ENCODE data around the gene GDF7.

GDF7 gene

DNA sequence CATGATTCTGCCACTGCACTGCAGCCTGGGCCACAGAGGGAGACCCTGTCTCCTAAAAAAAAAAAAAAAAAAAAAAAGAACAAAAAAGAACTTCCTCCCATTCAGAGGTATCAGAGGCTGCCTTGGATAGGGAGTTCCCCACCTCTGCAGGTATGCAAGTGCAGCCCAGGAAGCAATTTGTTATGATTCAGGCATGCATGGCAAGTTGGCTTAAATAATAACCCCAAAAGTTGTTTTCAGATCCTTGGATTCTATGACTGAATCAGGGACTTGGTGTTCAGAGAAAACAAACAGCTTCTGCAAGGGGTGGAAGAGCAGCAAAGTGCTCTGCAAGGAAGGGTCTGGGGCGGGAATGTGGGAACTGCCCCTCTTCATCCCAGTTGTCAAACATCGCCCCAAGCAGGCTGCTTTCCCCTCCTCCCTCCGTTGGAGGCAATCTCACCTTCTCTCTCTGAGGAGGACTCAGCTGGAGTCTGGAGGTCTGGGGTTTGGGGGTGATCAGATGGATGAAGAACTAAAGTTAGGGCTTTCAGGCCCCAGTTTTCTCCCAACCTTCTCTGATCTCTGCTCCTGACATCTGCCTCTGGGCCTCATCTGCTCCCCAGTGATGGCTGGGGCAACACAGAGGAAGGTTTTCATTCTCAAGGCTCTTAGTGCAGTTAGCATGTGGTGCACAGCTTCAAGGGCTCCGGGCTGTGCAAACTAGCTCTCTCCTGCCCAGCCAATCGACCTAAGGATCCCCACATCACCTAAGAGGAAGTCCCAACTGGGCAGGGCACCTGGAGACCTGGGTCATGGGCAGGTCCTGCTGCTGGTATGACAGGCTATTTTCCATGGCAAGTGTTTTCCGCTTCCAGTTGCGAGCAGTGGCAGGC lies 3.5 kb upstream of the GDF7 start:
- no peak for DNase-seq

DNA sequence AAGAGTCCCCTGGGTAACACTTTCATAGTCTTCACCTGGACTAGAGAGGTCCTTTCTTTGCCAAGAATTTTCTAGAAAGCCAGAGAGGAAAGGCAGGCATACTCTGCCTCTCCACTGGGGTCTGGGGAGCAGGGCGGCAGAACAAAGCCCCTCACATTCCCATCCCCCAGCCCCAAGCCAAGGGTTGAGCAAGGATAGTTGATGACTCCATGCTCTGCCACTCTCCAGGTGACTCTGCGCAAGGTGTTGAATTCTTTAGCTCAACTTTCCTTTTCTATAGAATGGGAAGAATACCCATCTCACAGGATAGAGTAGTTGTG lies 2.9 kb upstream of the GDF7 start:
- no peak for DNase-seq

DNA sequence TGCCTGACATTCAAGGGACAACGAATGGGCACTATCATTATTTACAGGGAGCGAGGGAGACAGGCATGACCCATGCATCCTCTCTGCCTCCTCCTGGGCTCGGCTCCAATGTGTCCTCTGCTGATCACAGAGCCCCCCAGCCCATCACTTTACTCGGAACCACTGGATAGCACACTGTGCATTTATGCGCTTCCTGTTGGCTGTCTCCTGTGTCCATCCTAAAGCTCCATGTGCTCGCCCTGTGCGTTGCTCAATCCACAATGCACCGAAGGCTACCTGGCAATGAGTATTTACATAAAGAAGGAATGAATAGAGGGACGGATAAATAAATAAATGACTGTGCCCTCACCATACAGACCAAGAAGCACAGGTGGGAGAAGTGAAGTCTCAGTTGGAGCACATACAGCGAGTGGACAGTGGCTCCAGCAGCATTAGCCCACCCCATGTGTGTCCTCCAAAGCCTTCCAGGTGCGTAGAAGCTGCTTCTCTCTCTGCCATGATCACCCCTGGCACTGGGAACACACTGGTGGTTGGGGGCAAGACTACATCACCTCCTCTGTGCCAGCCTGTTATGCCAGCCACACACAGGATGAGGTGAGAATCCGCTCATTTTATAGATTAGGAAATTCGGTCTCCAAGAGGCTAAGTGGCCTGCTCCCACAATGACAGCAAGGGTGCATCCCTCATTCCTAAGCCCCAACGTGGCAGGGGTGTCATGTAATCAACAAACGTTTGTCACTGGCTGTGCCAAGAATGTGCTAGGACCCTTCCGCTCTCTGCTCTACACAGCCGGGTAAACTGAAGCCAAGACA lies 2.3 kb upstream of the GDF7 start:
- no peak for DNase-seq

DNA sequence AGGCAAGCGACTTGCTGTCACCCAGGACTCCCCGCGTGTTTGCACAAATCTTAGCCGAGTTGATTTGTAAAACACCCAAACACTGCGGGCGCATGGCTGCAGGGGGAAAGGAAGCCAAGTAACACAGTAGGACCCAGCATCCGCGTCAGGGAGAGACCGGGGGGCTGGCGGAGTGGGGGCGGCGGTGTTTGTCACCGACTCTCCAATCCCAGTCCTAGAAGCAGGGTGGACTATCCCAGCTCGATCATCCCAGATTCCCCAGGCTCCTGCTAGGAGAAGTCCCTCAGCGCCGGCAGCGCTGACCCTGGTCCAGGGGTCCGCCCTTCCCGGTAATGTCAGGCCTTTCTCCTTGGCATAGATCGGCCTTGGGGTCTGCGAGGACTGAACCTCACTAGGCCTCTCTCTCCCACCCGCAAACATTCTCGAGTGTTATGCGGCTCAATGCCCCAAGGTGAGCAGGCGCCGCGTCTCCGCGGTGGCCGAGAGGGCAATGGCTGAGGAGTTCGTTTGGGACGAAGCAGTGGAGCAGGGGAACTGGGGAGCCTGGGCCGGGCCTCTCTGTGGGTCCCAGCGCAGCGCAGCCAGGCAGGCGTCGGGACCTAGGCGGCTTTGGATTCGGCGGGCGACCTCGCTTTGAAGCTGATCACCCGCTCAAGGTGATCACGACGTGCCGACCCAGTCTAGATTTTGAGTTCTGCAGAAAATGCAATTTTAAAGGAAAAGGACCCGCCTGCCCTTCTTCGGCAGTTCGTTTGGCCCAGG lies 1.5 kb upstream of the GDF7 start:
- no peak for DNase-seq

DNA sequence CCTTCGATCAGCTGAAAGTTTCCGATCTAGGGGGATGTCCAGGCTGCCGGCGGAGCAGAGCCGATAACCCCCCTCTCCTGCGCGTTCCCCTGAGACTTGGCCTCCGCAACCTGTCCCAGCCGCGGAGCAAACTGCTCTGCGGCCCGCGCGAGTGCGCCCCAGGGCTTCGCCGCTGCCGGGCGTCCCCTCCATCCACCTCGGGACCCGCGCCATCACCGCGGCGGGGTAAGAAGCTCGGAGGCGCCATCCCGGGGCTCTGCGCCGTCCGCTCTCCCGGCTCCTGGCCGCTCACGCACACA lies 990 bp upstream of the GDF7 start:
- no peak for DNase-seq

DNA sequence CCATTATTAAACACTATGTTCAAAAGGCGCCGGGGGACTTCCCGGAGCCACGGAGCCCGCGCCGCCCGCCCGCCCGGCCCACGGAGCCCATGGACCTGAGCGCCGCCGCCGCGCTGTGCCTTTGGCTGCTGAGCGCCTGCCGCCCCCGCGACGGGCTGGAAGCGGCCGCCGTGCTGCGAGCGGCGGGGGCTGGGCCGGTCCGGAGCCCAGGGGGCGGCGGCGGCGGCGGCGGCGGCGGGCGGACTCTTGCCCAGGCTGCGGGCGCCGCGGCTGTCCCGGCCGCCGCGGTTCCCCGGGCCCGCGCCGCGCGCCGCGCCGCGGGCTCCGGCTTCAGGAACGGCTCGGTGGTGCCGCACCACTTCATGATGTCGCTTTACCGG lies 197 bp downstream of the GDF7 start:
- DNase-seq = no peak

DNA sequence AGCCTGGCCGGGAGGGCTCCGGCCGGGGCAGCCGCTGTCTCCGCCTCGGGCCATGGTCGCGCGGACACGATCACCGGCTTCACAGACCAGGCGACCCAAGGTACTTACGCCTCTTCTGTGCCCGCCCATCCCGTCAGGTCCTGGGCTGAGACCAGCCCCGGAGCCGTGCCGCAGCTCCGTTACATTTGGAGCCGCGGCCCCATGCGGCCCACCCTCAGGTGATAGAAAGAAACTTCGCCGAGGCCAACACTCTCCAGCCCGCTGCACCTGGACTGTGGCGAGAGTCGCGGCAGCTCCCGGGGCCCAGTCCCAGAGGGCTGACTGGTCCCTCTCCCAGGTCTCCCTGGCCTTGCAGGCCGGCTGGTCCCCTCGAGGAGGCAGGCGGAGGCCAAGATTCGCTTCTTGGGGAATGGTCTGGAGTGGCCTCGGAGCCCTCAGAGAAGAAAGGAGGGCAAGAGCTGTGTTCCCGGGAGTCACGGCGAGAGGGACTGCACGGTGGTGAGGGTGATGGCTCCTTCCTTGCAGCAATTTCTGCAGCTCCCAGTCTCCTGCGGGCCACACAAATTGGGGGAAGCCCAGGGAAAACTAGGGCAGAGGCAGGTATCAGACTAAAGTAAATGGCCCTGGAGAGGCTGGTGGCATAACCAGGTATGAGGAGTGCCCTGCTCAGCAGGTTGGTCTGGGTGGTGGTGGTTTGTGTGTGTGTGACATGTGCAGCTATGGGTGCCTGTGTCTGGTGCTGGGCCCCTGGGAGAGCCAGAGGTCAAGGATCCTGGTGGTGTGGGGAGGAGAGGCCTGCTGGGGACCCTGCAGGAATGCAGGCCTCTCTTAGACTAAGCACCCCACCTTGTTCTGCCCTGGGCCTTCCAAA lies 822 bp downstream of the GDF7 start:
- DNase-seq = no peak

DNA sequence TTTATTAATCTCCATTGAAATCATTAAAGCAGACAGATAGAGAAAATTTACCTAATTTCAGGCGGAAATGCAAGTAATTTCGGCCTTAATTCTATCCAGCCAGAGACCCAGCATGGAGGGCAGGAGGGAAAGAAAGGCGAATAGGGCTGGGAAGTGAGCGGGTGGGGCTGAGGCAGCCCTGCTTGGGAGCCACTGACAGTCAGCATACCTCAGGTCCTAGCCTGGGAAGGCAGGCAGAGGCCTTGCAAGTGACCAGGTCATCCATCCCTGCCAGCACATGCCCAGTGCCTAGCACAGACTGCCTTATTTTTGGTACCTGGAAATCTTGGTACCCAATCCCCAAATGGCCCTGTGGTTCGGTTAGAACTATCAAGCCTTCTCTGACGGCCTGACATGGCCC lies 1.5 kb downstream of the GDF7 start:
- no peak for DNase-seq

DNA sequence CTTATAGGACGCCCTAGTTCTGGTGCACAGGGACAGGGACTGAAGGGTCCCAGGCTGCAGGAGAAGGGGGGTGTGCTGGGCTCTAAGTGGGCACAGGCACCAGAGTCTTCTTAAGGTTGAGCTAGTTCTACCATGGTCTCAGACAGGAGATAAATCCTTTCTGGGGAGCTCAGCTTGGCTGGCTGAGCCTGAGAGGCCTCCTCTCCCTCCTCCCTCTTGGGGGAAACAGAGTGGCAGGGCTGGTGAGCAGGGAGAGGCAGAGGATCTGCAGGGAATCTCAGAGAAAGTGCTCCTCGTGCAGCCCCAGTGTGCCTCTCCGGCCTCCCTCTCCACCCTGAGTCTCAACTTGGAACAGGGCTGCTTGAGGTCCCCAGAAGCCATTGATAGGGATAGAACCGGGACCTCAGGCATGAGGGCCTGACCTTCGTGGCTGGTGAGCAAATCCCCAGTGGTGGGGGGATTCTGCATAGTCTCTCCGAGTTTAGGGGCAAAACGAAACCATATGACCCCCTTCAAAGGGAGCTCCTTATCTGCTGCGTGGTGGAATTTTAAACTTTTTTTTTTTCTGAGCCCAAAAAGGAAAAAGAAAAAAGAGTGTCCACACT lies 2.0 kb downstream of the GDF7 start:
- no peak for DNase-seq

DNA sequence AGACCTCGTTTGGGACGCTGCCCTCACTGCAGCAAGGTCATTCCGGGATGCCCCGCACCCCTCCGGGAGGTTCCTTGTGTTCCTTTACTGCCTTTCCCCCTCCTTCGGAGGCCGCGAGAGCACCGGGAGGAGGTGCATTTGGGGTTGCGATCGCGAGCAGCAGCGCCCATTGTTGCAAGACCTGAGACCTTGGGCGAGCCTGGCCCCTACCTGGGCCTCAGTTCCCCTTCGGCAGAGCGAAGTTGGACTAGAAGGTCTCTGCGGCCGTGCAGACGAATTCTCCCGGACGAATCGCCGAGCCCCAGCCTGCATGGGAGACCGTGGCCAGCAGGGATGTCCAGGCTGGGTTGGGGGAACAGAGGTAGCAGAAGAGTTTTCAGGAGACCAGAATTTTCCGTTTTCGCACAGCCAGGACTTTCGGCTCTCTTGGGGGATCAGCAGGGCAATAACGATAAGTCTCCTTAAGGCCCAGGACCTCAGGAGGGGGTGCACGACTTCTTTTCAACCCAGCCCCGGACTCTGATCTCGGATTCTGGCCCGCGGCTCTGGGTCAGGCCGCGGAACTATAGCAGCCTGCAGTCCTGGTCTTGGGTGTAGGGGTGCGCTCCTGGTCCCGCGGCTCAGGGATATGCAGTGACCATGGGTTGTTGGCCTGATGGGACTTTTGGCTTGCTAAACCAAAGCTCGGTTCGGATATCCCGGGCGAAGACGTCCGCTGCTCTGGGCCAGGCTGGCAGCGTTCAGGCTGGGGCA lies 2.8 kb downstream of the GDF7 start:
- DNase-seq = no peak

DNA sequence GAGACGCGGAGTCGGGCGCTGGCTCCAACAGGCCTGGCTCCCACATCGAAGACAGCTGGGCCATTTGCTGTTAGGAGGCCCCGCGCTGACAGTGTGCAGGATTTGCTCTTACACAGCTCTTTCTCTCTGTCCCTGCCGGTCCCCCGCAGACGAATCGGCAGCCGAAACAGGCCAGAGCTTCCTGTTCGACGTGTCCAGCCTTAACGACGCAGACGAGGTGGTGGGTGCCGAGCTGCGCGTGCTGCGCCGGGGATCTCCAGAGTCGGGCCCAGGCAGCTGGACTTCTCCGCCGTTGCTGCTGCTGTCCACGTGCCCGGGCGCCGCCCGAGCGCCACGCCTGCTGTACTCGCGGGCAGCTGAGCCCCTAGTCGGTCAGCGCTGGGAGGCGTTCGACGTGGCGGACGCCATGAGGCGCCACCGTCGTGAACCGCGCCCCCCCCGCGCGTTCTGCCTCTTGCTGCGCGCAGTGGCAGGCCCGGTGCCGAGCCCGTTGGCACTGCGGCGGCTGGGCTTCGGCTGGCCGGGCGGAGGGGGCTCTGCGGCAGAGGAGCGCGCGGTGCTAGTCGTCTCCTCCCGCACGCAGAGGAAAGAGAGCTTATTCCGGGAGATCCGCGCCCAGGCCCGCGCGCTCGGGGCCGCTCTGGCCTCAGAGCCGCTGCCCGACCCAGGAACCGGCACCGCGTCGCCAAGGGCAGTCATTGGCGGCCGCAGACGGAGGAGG lies 3.5 kb downstream of the GDF7 start:
- DNase-seq = no peak

DNA sequence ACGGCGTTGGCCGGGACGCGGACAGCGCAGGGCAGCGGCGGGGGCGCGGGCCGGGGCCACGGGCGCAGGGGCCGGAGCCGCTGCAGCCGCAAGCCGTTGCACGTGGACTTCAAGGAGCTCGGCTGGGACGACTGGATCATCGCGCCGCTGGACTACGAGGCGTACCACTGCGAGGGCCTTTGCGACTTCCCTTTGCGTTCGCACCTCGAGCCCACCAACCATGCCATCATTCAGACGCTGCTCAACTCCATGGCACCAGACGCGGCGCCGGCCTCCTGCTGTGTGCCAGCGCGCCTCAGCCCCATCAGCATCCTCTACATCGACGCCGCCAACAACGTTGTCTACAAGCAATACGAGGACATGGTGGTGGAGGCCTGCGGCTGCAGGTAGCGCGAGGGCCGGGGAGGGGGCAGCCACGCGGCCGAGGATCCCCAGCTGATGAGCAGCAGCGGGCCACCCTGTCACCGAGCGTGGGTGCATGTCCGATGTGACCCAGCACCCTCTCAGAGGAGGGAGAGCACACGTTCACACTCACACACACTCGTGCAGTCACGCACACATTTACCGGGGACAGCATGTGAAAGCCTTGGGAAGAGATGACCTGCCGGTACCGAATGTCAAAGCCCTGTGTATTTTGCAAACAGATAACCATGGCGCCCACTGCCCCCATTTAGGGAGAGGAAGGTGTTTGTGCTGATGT lies 4.2 kb downstream of the GDF7 start:
- DNase-seq = no peak

DNA sequence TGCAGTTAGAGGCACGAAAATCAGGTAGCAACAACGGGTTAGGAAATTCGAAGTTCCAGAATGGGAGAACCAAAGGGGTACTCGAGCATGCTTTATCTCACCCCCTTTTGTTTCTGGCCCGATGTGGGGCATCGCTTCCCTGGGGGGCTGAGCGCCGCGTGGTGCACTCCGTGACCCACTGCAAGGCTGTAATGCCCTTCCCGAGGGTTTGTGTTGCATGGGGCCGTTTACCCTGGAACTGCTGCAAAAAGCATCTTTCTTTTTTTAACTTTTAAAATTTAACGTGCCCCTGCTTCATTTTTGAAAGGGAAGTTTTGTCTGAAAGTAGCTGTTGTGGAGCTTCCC lies 4.8 kb downstream of the GDF7 start:
- DNase-seq = no peak

DNA sequence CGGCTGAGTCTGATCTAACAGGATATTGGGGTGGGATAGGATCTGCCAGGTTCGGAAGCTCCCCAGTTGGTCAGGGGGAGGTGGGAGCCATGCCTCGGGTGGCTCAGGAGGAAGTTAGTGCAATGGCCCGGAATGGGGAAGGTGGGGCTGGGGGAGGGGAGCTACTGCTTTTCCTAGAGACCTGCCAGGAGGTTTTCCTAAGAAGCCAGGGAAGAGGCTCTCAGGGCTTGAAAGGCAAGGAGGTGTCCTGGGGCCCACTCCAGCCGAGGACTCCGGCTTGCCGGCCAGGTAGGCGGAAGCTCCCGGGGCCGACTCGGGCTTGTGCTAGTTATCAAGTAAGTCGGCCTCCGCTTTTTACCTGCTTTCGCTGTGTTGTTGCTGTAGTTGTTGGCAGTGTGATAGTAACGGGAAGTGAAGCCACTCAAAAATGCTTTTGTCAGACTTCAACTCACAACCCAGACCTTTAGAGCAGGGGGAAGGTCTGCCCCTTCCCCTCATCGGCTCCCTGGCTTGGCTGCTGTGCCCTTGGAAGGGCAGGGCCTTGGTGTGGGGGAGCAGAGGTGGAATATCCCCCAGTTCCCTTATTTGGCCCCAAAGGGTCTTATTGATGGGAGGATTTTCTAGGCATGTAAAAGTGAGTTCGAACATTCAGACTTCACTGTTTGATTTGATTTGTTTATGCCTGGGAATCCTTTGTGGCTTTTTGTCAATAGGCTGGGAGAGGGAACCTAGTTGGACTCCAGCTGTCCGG lies 5.4 kb downstream of the GDF7 start:
- no peak for DNase-seq

DNA sequence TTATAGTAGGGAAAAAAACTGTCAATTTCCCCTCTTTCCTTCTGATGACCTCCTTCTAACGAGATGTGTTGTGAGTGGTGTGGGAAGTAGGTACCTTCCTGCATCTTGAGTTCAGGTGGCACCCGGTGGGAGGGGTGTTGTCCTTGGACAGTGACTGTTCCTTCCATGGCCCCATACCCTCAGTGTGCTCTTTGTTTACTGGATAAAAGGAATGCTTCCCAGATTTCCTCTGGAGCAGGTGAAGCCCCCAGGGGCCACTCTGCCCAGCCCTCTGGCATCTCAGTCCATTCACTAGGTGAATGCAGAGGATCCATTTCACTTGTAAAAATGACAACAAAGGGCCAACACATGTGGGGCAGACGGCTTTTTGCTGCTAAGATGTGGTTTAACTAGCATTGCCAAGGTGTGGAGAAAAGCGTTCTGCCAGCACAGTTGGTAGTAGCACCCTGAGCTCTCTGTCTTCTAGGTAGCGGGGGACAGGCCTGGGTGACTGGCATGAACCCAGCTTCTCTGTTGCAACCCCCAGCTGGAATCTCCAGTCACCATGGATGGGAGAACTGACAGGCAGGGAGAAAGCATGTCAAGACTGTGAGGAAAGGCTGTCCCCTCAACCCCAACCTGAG lies 6.9 kb downstream of the GDF7 start:
- no peak for DNase-seq

DNA sequence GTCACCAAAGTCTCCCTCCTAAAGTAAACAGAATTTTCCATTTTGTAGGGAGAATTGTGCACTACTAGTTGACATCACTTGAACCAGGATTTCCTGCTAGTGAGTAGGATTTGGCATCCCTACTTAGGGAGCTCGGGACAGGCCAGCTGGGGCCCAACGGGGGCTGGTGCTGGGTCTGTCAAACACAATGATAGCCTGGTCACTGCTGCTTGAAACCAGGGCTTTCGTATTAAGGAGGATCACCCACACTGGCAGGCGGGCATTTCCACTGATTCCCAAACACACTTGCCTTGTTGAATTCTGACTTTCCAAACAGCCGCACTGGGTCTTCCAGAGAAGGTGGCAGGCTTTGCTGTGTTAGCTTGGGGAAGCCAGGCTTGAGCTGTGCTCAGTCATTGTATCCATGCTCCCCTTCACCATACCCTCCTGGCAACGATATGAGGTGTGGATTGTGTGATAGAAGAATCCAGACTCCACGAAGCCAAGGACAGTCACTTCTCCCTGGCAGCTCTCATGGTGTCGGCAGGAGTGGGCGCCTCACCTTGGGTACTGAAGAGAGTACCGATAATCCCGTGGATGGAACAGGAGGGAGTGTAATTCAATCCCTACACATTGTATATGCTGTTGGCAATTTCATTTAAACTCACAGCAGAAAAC lies 7.5 kb downstream of the GDF7 start:
- no peak for DNase-seq

DNA sequence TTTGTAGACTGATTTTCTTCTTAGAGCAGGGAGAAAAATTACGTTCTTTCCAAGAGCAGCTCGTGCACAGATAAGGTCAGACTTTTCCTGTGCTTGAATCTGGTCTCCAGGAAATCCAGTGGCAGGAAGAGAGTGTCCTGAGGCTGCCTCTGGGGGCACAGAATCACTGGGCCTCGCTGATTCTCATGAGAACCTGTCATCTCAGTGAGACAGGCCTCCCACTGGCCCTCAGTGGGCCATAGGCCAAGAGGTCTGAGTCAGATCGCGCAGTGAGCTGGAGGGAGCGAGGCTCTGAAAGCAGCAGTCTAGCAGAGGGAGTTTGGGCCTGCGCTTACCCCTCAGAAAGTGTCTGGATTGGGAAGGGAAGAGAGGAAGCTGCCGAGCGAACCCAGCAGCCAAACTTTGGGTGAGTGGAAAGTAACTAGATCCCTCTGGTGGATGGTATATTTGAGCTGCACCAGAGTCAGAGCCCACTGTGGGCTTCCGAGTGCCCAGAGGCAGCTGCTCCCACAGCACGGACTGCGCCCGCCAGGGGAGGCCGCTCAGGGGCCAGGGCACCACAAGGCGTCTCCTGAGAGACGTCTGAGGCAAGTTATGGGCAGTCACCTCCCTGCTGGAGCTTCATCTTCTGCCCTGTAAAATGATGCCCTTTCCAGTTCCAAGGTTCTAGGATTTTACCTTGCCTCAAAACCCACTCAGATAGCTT lies 8.2 kb downstream of the GDF7 start:
- DNase-seq = no peak

Data from NCI-H1436 (cell line).